Esophagus muscularis mucosa (tissue), 4 donors: ENCODE measurements around the gene KLK14. TPM values are rescaled to one million over a fixed set of nuclear protein-coding genes. Genes with fewer than 3 reads are reported as not detected.

ENCODE experiments used
- DNase-seq: peaks from one replicate; pipeline ENCODE4 v3.0.0-alpha.2; 2017; ENCODE audit errors: extremely low spot score
- H3K27ac ChIP-seq, 4 donors: fragments of 200-600 bp; sonication (generic); replicated peaks in 1 of 4; 1 replicate in 3 of 4; 2 replicates in 1 of 4; pipeline ENCODE4 v1.5.1; 2016 to 2019; ENCODE audit warnings: mild to moderate bottlenecking in 1 of 4
- H3K27me3 ChIP-seq, 4 donors: fragments of 200-600 bp; sonication (generic); one replicate each; pipeline versions ENCODE4 v1.5.1 to v1.6.0; 2016 to 2019
- H3K36me3 ChIP-seq, 4 donors: fragments of 200-600 bp; sonication (generic); one replicate each; pipeline ENCODE4 v1.5.1; 2016 to 2019
- H3K4me1 ChIP-seq, 4 donors: fragments of 200-600 bp; sonication (generic); one replicate each; pipeline ENCODE4 v1.5.1; 2016 to 2019
- H3K4me3 ChIP-seq, 4 donors: fragments of 200-600 bp; sonication (generic); 1 replicate in 2 of 4; 2 replicates in 2 of 4; pipeline ENCODE4 v1.5.1; 2016 to 2019; ENCODE audit warnings: mild to moderate bottlenecking in 4 of 4, moderate library complexity in 1 of 4
- H3K9me3 ChIP-seq, 4 donors: fragments of 200-600 bp; sonication (generic); 1 replicate in 3 of 4; 2 replicates in 1 of 4; pipeline ENCODE4 v1.5.1; 2016 to 2019
- EP300 ChIP-seq: sonication (generic); formaldehyde crosslinking; IDR thresholded peaks from one replicate; pipeline ENCODE4 v1.6.1; 2017; ENCODE audit warnings: antibody characterized with exemption
- POLR2A ChIP-seq: fragments of 450-650 bp; IDR thresholded peaks from one replicate; pipeline ENCODE4 v1.6.1; 2017; ENCODE audit warnings: antibody characterized with exemption, moderate library complexity, mild to moderate bottlenecking, low read depth
- POLR2AphosphoS5 ChIP-seq, 2 donors: sonication (generic); formaldehyde crosslinking; IDR thresholded peaks; one replicate each; pipeline ENCODE4 v1.6.1; 2017; ENCODE audit warnings: antibody characterized with exemption in 2 of 2
- WGBS: methylation state at CpG from one replicate; pipeline ENCODE4 v1.1.5; 2018; 5-methylcytosine and 5-hydroxymethylcytosine counted together
- intact Hi-C: fragments of 100-400 bp; cut with DNase I; formaldehyde crosslinking; loops from one replicate; pipeline ENCODE4 v1.15.1; 2023
- total RNA-seq, 4 donors: library from RNA; depleted of rRNA; stranded (reverse); fragments of >200 nt; gene quantifications; one replicate each; pipeline versions ENCODE4 v1.1.0 to v1.2.1, GENCODE V29; 2016
- TF ChIP-seq, protein P1 (sequence below), 3 experiments: fragments of 200-600 bp in 2 of 3; fragments of 450-650 bp in 1 of 3; sonication (generic) in 2 of 3; IDR thresholded peaks; one replicate each; pipeline ENCODE4 v1.5.1; 2017 to 2019; ENCODE audit warnings: antibody characterized with exemption in 3 of 3, mild to moderate bottlenecking in 2 of 3, moderate library complexity in 1 of 3

The KLK14 gene
- total RNA-seq, 4 donors from 2014 or later: 0.52 TPM; not detected in 3

DNA sequence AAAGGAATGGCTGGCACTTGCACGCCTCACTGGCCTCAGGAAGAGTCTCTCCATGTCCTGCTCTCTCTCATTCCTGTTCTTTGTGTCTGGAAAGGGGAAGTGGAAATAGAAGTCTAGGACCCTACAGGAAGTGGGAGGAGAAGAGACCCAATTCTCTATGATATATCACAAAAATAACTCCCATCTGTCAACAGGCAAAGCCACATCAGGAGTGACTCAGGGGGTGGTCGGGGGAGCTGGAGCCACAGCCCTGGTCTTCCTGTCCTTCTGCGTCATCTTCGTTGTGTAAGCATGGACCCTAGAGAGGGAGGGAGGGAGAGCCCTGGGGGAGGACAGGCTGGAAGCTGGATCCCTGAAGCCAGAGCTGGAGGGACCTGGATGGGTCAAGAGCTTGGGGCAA, 45.1 kb upstream of the KLK14 start:
- intact Hi-C loops: no loop called here
- DNase-seq: no peak
- Histone ChIP-seq H3K4me3 (no peak overlapping the region), H3K27me3 (peaks cover 0 to 76% (median 3%) of the 10 kb centered on the region in 4 donors), H3K9me3 (no peaks in the 10 kb centered on the region), H3K36me3 (no peaks in the 10 kb centered on the region), H3K4me1 (peaks cover 0 to 6% (median 0%) of the 10 kb centered on the region in 4 donors), H3K27ac (no peak overlapping the region)
- TF ChIP-seq POLR2A: no peak
- TF ChIP-seq, protein P1, sequence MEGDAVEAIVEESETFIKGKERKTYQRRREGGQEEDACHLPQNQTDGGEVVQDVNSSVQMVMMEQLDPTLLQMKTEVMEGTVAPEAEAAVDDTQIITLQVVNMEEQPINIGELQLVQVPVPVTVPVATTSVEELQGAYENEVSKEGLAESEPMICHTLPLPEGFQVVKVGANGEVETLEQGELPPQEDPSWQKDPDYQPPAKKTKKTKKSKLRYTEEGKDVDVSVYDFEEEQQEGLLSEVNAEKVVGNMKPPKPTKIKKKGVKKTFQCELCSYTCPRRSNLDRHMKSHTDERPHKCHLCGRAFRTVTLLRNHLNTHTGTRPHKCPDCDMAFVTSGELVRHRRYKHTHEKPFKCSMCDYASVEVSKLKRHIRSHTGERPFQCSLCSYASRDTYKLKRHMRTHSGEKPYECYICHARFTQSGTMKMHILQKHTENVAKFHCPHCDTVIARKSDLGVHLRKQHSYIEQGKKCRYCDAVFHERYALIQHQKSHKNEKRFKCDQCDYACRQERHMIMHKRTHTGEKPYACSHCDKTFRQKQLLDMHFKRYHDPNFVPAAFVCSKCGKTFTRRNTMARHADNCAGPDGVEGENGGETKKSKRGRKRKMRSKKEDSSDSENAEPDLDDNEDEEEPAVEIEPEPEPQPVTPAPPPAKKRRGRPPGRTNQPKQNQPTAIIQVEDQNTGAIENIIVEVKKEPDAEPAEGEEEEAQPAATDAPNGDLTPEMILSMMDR (IDR thresholded peaks at IDR 0.05): no peak
- TF ChIP-seq EP300: no peak
- peak; percentile 6 to 49 for TF ChIP-seq POLR2AphosphoS5 (IDR thresholded peaks at IDR 0.05)
- 47% methylated on average over 4 of the region's 4 CpGs for WGBS

- Histone ChIP-seq H3K4me3 (peak overlapping the region in 2 of 4 donors; percentile 20 to 32), H3K27me3 (peaks cover 0 to 73% (median 3%) of the 10 kb centered on the region in 4 donors), H3K36me3 (no peaks in the 10 kb centered on the region), H3K9me3 (no peaks in the 10 kb centered on the region), H3K4me1 (peaks cover 0 to 6% (median 0%) of the 10 kb centered on the region in 4 donors), H3K27ac (peak overlapping the region in 1 of 4 donors; percentile 7)
- TF ChIP-seq POLR2AphosphoS5 (IDR thresholded peaks at IDR 0.05) (no peak), EP300 (no peak), POLR2A (no peak)
- TF ChIP-seq, protein P1 (IDR thresholded peaks at IDR 0.05): no peak
- DNase-seq: no peak
- intact Hi-C loops: no loop called here
- WGBS: 63% methylated on average over 5 of the region's 6 CpGs
Measured at GRCh38 chr19:51127032-51127431, 44.3 kb upstream of the KLK14 start.

GRCh38 chr19:51125421-51126075, 42.9 kb upstream of the KLK14 start:
- H3K4me1 ChIP-seq: peaks cover 0 to 6% (median 0%) of the 10 kb centered on the region in 4 donors
- peaks cover 0 to 59% (median 3%) of the 10 kb centered on the region in 4 donors for H3K27me3 ChIP-seq
- intact Hi-C loops: no loop called here
- H3K9me3 ChIP-seq: no peaks in the 10 kb centered on the region
- TF ChIP-seq POLR2A (no peak), EP300 (no peak), POLR2AphosphoS5 (IDR thresholded peaks at IDR 0.05) (no peak)
- TF ChIP-seq, protein P1 (IDR thresholded peaks at IDR 0.05): no peak
- WGBS: 88% methylated on average over 15 of the region's 16 CpGs
- peak overlapping the region in 3 of 4 donors; percentile 34 to 48 (median 38) for H3K27ac ChIP-seq
- no peak for DNase-seq
- H3K4me3 ChIP-seq: peak overlapping the region; percentile 15 to 32 (median 22)
- H3K36me3 ChIP-seq: no peaks in the 10 kb centered on the region

DNA sequence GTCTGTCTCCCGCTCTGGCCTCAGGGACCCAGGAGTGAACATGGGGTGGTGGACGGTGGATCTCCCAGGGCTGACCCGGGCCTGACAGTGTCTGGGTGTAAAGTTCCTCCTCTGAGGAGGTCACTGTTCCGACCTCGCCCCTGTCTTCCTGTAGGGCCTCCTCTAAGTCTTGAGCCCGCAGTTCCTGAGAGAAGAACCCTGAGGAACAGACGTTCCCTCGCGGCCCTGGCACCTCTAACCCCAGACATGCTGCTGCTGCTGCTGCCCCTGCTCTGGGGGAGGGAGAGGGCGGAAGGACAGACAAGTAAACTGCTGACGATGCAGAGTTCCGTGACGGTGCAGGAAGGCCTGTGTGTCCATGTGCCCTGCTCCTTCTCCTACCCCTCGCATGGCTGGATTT, 42.0 kb upstream of the KLK14 start, which contains the start of gene SIGLEC9:
Gene SIGLEC9 (plus strand): TSS at position 178 of the 400 bp plus-strand sequence. CDS start 69 bp downstream, at position 247.
- H3K36me3 ChIP-seq: no peaks in the 10 kb centered on the region
- H3K27me3 ChIP-seq: peaks cover 0 to 55% (median 3%) of the 10 kb centered on the region in 4 donors
- intact Hi-C loops: no loop called here
- H3K9me3 ChIP-seq: no peaks in the 10 kb centered on the region
- peak within 1 kb of the TSS; percentile 11 to 48 (median 43) for H3K27ac ChIP-seq
- TF ChIP-seq EP300: no peak
- no peak for TF ChIP-seq POLR2A
- TF ChIP-seq, protein P1 (IDR thresholded peaks at IDR 0.05): no peak
- TF ChIP-seq POLR2AphosphoS5 (IDR thresholded peaks at IDR 0.05): peak; percentile 7 to 43
- no peak for DNase-seq
- H3K4me3 ChIP-seq: peak within 1 kb of the TSS; percentile 15 to 32 (median 22)
- WGBS: 47% methylated on average over 3 of the region's 14 CpGs
- peaks cover 0 to 6% (median 0%) of the 10 kb centered on the region in 4 donors for H3K4me1 ChIP-seq
